SJCRH30 (cell line): ENCODE measurements around the gene SCN10A. TPM values are rescaled to one million over a fixed set of nuclear protein-coding genes. Genes with fewer than 3 reads are reported as not detected.

Source experiments
- DNase-seq, 2 experiments: peaks; one replicate each; pipeline ENCODE4 v3.0.0-alpha.2; 2015 to 2020
- H3K27ac ChIP-seq: fragments of 250-450 bp; sonication (Bioruptor Pico); 2 replicates; pipeline ENCODE4 v1.5.1; 2020; ENCODE audit warnings: mild to moderate bottlenecking, moderate library complexity
- H3K27me3 ChIP-seq: fragments of 250-450 bp; sonication (Bioruptor Pico); 2 replicates; pipeline ENCODE4 v1.5.1; 2020; ENCODE audit warnings: mild to moderate bottlenecking, moderate library complexity
- H3K36me3 ChIP-seq: fragments of 250-450 bp; sonication (Bioruptor Pico); 2 replicates; pipeline ENCODE4 v1.5.1; 2020; ENCODE audit warnings: mild to moderate bottlenecking, moderate library complexity
- H3K4me1 ChIP-seq: fragments of 250-450 bp; sonication (Bioruptor Pico); 2 replicates; pipeline ENCODE4 v1.5.1; 2020; ENCODE audit warnings: mild to moderate bottlenecking, moderate library complexity
- H3K4me3 ChIP-seq: fragments of 250-450 bp; sonication (Bioruptor Pico); 2 replicates; pipeline ENCODE4 v1.5.1; 2020; ENCODE audit warnings: mild to moderate bottlenecking, moderate library complexity
- H3K9me3 ChIP-seq: fragments of 250-450 bp; sonication (Bioruptor Pico); replicated peaks from 2 replicates; pipeline ENCODE4 v1.5.1; 2020; ENCODE audit warnings: mild to moderate bottlenecking, moderate library complexity
- total RNA-seq: library from RNA; depleted of rRNA; stranded (reverse); fragments of >200 nt; shearing (Covaris generic); gene quantifications from 2 replicates; pipeline ENCODE4 v1.2.3, GENCODE V29; 2014

The SCN10A gene
- total RNA-seq, 1 experiment from 2014 or later, result not detected

DNA sequence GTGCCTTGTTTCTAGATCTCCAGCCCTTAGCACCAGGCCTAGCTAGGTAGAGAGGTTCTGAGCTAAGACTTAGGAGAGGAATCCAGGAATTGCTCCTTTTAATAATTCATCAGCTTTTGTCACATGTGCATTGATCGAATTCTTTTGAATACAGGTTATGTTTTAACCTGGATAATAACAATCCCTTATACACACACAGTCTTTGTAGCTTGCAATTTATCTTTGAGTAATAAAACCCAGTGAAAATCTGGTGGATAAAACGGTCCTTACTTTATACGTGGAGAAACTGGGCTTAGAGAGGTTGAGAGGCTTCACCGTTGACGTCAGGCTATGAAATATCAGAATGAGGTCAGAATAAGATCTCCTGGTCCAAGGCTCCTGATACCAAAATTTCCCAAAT lies 7.2 kb upstream of the SCN10A start:
- Histone ChIP-seq H3K4me3 (no peak overlapping the region), H3K4me1 (no peaks in the 10 kb centered on the region), H3K27me3 (no peaks in the 10 kb centered on the region), H3K36me3 (no peaks in the 10 kb centered on the region), H3K9me3 (no peaks in the 10 kb centered on the region), H3K27ac (no peak overlapping the region)
- DNase-seq, result no peak

DNA sequence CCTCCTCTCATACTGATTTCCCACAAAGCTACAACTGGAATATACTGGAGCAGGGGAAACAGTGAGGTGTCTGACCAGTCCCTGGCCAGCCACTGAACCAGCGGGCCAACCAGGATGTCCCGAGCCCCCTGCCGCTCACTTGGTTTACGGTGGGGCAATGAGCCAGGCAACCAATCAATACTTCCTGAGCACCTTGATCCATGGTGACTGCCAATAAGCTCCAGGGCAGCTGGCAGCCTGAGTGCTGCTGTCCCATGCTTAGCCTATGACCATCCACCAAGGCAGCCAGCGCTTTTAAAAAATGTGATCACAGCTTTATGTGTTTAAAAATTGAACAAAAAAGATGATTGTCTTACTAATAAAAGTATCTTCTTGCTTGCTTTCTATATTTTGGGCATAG lies 4.2 kb downstream of the SCN10A start:
- no peak for DNase-seq
- Histone ChIP-seq H3K27me3 (no peaks in the 10 kb centered on the region), H3K9me3 (no peaks in the 10 kb centered on the region), H3K36me3 (no peaks in the 10 kb centered on the region), H3K4me1 (no peaks in the 10 kb centered on the region), H3K27ac (no peak overlapping the region), H3K4me3 (no peak overlapping the region)

GRCh38 chr3:38805765-38806386 lies 10.1 kb downstream of the SCN10A start:
- H3K4me3 ChIP-seq, result no peak overlapping the region
- no peaks in the 10 kb centered on the region for H3K4me1 ChIP-seq
- H3K36me3 ChIP-seq, result no peaks in the 10 kb centered on the region
- no peaks in the 10 kb centered on the region for H3K9me3 ChIP-seq
- DNase-seq, result peak; percentile 57 to 86
- H3K27ac ChIP-seq, result no peak overlapping the region
- no peaks in the 10 kb centered on the region for H3K27me3 ChIP-seq

DNA sequence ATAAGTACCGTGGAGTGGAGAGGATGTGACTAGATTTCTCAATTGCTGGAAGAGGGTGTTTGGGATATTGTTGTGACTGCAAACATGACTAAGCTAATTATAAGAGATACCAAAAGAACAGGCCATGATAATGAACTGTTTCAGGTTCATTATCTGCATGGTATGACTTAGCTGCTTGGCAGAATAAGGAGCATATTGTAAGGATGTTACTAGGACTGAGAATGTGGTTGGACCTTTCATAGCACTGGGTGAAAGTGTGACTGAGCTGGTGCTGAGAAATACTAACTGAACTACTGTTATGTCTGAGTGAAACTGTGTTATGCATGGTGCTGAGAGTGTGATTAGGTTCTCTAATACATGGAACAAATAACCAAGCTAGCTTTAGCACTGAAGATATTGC lies 11.0 kb downstream of the SCN10A start:
- Histone ChIP-seq H3K4me3 (no peak overlapping the region), H3K4me1 (no peaks in the 10 kb centered on the region), H3K27me3 (no peaks in the 10 kb centered on the region), H3K27ac (no peak overlapping the region), H3K9me3 (no peaks in the 10 kb centered on the region), H3K36me3 (no peaks in the 10 kb centered on the region)
- DNase-seq, result no peak

DNA sequence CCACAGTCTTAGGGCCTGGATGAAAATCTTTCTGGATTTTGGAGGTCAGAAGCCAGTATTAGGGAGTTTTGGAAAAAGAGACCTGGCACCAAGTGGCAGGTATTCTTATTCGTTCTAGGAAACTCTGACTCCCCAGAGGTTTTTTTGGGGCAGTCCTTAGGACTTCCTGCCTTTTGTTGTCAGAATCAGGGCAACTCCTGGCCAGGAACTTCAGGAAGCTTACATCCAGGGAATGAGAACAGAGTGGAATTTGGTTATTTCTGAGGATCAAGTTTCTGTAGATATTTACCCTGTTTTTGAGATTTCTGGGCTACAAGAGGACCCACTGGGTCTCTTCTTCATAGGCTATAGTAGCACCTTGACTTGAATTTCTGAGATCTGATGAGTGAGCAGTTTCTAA lies 15.5 kb downstream of the SCN10A start:
- Histone ChIP-seq H3K4me1 (no peaks in the 10 kb centered on the region), H3K27ac (no peak overlapping the region), H3K4me3 (no peak overlapping the region), H3K9me3 (no peaks in the 10 kb centered on the region), H3K27me3 (no peaks in the 10 kb centered on the region), H3K36me3 (no peaks in the 10 kb centered on the region)
- DNase-seq, result no peak

DNA sequence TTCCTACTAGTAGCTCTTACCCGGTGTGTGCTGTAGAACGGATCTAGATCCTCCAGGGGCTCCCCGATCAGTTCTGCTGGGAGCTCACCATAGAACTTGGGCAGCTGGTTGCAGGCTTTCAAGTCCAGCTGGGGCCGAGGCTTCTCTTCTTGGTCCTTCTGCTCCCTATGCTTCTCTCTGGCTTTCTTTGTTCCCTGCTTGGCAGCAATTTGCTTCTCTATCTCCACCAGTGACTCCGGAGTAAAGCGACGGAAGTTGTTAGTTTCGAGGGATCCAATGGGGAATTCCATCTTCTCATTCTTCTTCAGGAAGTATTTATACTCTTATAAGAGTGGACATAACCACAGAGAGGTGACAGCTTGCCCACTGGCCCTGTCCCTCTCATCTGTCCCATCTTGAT lies 22.3 kb downstream of the SCN10A start:
- Histone ChIP-seq H3K4me3 (no peak overlapping the region), H3K27me3 (no peaks in the 10 kb centered on the region), H3K36me3 (no peaks in the 10 kb centered on the region), H3K27ac (no peak overlapping the region), H3K4me1 (no peaks in the 10 kb centered on the region), H3K9me3 (no peaks in the 10 kb centered on the region)
- no peak for DNase-seq

DNA sequence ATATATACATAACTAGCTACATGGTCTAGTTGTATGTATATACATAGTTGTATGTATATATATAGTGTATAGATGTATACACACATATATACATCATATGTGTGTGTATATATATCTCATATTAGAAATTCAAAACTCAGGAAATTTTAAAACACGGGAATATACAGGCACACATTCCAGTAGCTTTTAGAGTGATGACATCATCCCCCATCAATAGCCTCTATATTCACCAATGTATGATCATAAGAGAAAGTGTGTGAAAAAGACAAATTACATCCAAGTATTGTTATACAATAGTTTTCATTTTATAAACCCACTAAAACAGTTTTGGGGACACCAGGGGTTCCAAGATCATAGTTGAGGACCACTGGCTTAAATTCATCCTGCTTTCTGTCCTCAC lies 23.0 kb downstream of the SCN10A start:
- H3K9me3 ChIP-seq, result no peaks in the 10 kb centered on the region
- no peak for DNase-seq

DNA sequence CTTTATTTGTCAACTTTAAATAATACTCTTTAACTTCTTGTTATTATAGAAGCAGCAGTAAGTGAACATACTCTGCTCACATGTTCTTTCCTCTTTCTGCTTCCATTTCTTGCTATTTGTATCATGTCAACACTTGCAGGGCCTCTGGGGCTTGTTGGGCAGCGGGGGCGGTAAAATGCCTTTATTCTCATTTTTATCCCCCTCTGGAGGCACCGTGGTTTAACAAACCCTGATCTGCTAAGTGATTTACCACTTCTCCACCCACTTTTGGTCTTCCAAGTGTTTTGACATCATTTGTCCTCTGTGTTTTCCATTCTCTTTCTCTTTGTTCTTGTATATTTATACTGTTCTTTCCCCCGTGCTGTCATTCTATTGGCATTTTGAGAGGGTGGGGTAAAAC lies 33.9 kb downstream of the SCN10A start:
- Histone ChIP-seq H3K36me3 (no peaks in the 10 kb centered on the region), H3K27me3 (no peaks in the 10 kb centered on the region), H3K9me3 (no peaks in the 10 kb centered on the region), H3K27ac (no peak overlapping the region), H3K4me1 (no peaks in the 10 kb centered on the region), H3K4me3 (no peak overlapping the region)
- DNase-seq, result no peak

More for the DNA sequence above, 23.0 kb downstream of the SCN10A start:
- Histone ChIP-seq H3K36me3 (no peaks in the 10 kb centered on the region), H3K27ac (no peak overlapping the region), H3K27me3 (no peaks in the 10 kb centered on the region), H3K4me1 (no peaks in the 10 kb centered on the region), H3K4me3 (no peak overlapping the region)

DNA sequence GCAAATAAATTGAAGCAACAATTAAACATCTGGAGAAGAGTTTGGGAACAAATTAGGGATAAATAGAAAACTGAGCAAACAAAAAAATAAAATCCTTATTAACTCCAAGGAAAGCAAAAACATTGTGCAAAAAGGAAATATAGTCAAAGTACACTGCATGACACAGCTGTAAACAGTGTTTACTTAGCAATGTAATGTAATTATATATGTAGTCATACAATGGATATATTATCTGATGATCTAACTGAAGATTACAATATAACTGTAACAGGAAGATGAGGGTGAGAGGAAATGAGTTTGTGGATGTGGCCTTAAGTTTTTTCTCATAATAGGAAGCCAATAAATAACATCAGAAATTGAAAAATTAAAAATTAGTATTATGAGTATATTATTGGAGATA lies 42.5 kb downstream of the SCN10A start:
- H3K36me3 ChIP-seq, result no peaks in the 10 kb centered on the region
- no peak overlapping the region for H3K27ac ChIP-seq
- no peaks in the 10 kb centered on the region for H3K9me3 ChIP-seq
- H3K27me3 ChIP-seq, result no peaks in the 10 kb centered on the region
- H3K4me3 ChIP-seq, result no peak overlapping the region
- no peaks in the 10 kb centered on the region for H3K4me1 ChIP-seq
- no peak for DNase-seq

DNA sequence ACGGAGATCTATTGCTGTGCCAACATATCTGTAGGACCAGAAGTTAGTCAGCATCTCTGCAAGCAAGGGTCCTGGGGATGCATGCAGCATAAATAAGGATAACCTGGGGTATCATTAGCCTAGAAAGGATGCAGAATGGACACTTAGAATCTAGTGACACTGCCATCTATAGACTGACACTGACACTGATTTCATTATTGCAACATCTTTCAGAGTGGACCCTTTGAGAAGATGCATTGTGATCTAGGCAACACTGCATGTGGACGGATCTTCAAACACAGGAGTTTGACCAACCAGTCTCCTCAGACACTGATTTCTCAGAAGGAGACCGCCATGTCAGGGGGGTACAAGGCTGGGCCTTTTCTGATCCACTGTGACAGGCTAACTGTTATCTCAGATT lies 52.4 kb downstream of the SCN10A start:
- H3K36me3 ChIP-seq, result no peaks in the 10 kb centered on the region
- H3K4me1 ChIP-seq, result no peaks in the 10 kb centered on the region
- no peak overlapping the region for H3K27ac ChIP-seq
- H3K27me3 ChIP-seq, result no peaks in the 10 kb centered on the region
- no peaks in the 10 kb centered on the region for H3K9me3 ChIP-seq
- H3K4me3 ChIP-seq, result no peak overlapping the region
- no peak for DNase-seq

DNA sequence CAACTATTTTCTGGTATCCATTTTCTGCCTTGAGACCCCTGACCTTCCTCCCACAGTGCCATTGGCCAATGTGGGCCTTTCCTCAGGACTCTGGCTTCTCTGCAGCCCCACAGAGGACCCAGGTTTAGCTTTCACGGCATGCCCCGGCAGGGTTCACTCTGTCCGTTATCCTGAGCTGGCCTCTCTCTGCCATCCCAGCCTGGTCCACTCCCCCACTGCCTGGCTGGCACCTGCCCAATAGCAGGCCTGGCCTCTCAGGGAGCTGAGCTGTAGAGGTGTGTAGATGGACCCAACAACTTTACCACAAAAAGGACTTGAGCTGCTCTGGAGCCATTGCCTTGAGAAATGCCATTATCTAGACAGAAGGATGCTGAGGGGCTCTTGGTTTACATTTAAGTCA lies 57.5 kb downstream of the SCN10A start:
- H3K27me3 ChIP-seq, result no peaks in the 10 kb centered on the region
- no peaks in the 10 kb centered on the region for H3K9me3 ChIP-seq
- no peak overlapping the region for H3K27ac ChIP-seq
- no peaks in the 10 kb centered on the region for H3K36me3 ChIP-seq
- no peak for DNase-seq
- no peaks in the 10 kb centered on the region for H3K4me1 ChIP-seq
- no peak overlapping the region for H3K4me3 ChIP-seq

DNA sequence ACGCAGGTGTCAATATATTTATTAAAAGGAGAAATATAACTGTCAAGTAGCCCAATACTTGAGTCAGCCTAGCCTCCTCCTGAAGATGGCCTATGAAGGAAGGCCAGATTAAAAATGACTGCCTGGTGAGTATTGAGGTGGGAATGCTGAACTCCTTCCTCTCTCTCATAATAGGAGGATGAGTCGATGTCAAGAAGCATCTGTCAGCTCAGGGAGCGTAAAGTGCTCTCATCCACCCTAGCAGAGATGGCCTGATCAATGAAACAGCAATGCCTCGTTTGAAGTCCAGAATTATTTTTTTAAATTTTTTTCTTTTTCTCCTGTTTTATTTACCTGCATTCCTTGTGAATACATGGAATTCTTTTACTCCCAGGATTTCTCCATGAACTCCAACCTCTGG lies 58.3 kb downstream of the SCN10A start:
- H3K27ac ChIP-seq, result no peak overlapping the region
- no peak for DNase-seq
- H3K27me3 ChIP-seq, result no peaks in the 10 kb centered on the region
- no peaks in the 10 kb centered on the region for H3K4me1 ChIP-seq
- no peaks in the 10 kb centered on the region for H3K36me3 ChIP-seq
- no peak overlapping the region for H3K4me3 ChIP-seq
- H3K9me3 ChIP-seq, result no peaks in the 10 kb centered on the region

GRCh38 chr3:38756892-38757291 lies 59.1 kb downstream of the SCN10A start:
- DNase-seq, result no peak
- Histone ChIP-seq H3K4me3 (no peak overlapping the region), H3K27ac (no peak overlapping the region), H3K4me1 (no peaks in the 10 kb centered on the region), H3K27me3 (no peaks in the 10 kb centered on the region), H3K9me3 (no peaks in the 10 kb centered on the region), H3K36me3 (no peaks in the 10 kb centered on the region)

GRCh38 chr3:38755130-38755529 lies 60.9 kb downstream of the SCN10A start:
- H3K27ac ChIP-seq, result no peak overlapping the region
- H3K27me3 ChIP-seq, result no peaks in the 10 kb centered on the region
- no peak overlapping the region for H3K4me3 ChIP-seq
- H3K4me1 ChIP-seq, result no peaks in the 10 kb centered on the region
- DNase-seq, result peak in 1 of 2 experiments; percentile 3
- H3K9me3 ChIP-seq, result no peaks in the 10 kb centered on the region
- H3K36me3 ChIP-seq, result no peaks in the 10 kb centered on the region

DNA sequence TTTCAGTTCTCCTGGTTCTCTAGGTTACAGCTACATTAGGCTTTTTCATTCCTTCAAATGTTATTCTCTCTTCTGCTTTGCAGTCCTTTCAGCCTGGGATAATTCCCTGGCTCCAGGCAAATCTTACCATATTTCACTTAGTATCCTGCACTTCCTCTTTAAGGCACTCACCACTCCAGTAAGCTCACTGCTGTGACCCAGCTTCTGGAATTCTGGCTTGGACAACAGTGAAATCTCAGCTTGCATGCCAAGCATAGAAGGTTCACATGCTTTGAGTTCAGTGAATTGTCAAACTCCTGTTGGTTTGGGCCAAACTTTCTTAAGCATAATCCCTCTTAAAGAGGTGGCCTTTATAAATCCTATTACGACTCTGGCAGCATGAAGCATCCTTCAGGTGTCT lies 69.4 kb downstream of the SCN10A start:
- Histone ChIP-seq H3K36me3 (no peaks in the 10 kb centered on the region), H3K4me1 (no peaks in the 10 kb centered on the region), H3K27me3 (no peaks in the 10 kb centered on the region), H3K27ac (no peak overlapping the region), H3K9me3 (no peaks in the 10 kb centered on the region), H3K4me3 (no peak overlapping the region)
- DNase-seq, result no peak

DNA sequence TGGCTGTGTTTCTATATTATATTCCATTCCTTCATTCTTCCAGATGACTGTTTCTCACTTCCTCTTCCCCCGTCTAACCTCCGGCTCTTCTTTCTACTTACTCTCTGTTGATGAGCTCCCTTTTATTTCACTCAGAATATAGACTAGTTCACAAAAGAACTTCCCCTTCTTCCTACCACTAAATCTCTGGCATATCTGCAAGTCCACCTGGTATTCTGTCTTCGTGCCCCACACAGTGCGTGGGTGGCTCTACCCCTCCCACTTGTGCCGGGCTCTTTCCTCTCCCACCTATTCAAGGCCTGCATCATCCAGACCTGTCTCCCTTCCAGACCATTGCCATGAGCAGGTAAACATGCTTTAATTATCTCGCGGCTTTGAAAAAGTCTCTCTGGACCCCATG lies 73.0 kb downstream of the SCN10A start:
- Histone ChIP-seq H3K4me1 (no peaks in the 10 kb centered on the region), H3K9me3 (no peaks in the 10 kb centered on the region), H3K27me3 (no peaks in the 10 kb centered on the region), H3K36me3 (no peaks in the 10 kb centered on the region), H3K4me3 (no peak overlapping the region), H3K27ac (no peak overlapping the region)
- DNase-seq, result no peak
